Measurements from ENCODE around the gene CCDC171.

GRCh38 chr9:15965246-15965745 lies 412.5 kb downstream of the CCDC171 start:
- TF ChIP-seq CTCF (conservative IDR thresholded peaks at IDR 0.05) (no peak), EZH2 (IDR thresholded peaks at IDR 0.05; ENCODE audit: low read depth) (no peak)

All from PC-9 (cell line).